ENCODE data around the gene MYCBPAP.

The MYCBPAP gene

DNA sequence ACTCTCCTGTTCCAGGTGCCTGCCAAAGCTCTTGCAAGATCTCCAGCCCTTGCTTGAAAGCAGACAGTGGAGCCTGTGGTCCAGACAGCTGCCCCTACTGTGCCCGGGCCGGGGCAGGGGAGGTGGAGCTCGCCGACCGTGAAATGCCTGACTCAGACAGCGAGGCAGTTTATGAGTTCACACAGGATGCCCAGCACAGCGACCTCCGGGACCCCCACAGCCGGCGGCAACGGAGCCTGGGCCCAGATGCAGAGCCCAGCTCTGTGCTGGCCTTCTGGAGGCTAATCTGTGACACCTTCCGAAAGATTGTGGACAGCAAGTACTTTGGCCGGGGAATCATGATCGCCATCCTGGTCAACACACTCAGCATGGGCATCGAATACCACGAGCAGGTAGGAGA is 69.9 kb downstream of the MYCBPAP start:
- Histone ChIP-seq H3K27me3 (ENCODE audit: insufficient read depth, low read length) (no peaks in the 10 kb centered on the region), H3K27ac (ENCODE audit: low read depth, low read length, poor library complexity, severe bottlenecking) (no peak overlapping the region), H3K9me2 (ENCODE audit: low read depth, low read length) (no peaks in the 10 kb centered on the region), H3K4me1 (ENCODE audit: insufficient read depth, low read length, severe bottlenecking) (no peaks in the 10 kb centered on the region), H3K79me2 (ENCODE audit: insufficient read depth, low read length) (no peaks in the 10 kb centered on the region), H3K9ac (ENCODE audit: low read length) (no peak overlapping the region), H2AFZ (ENCODE audit: low read length) (no peak overlapping the region), H4K20me1 (ENCODE audit: insufficient read depth, low read length) (no peaks in the 10 kb centered on the region), H3K4me3 (ENCODE audit: low read depth, low read length, poor library complexity, severe bottlenecking) (no peak overlapping the region), H3K4me2 (ENCODE audit: low read length) (no peak overlapping the region), H3K9me3 (ENCODE audit: low read length) (no peaks in the 10 kb centered on the region), H3K36me3 (ENCODE audit: insufficient read depth, low read length) (no peaks in the 10 kb centered on the region), H3F3A (ENCODE audit: insufficient read depth, low read length) (no peaks in the 10 kb centered on the region)
- TF ChIP-seq, protein P1, sequence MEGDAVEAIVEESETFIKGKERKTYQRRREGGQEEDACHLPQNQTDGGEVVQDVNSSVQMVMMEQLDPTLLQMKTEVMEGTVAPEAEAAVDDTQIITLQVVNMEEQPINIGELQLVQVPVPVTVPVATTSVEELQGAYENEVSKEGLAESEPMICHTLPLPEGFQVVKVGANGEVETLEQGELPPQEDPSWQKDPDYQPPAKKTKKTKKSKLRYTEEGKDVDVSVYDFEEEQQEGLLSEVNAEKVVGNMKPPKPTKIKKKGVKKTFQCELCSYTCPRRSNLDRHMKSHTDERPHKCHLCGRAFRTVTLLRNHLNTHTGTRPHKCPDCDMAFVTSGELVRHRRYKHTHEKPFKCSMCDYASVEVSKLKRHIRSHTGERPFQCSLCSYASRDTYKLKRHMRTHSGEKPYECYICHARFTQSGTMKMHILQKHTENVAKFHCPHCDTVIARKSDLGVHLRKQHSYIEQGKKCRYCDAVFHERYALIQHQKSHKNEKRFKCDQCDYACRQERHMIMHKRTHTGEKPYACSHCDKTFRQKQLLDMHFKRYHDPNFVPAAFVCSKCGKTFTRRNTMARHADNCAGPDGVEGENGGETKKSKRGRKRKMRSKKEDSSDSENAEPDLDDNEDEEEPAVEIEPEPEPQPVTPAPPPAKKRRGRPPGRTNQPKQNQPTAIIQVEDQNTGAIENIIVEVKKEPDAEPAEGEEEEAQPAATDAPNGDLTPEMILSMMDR (IDR thresholded peaks at IDR 0.05; ENCODE audit: low read length): no peak
- no peak for TF ChIP-seq EZH2 (IDR thresholded peaks at IDR 0.05; ENCODE audit: borderline replicate concordance, low read length)

- no peaks in the 10 kb centered on the region for H3K36me3 ChIP-seq (ENCODE audit: insufficient read depth, low read length)
- no peaks in the 10 kb centered on the region for H4K20me1 ChIP-seq (ENCODE audit: insufficient read depth, low read length)
- no peak overlapping the region for H3K27ac ChIP-seq (ENCODE audit: low read depth, low read length, poor library complexity, severe bottlenecking)
- no peaks in the 10 kb centered on the region for H3K4me1 ChIP-seq (ENCODE audit: insufficient read depth, low read length, severe bottlenecking)
- TF ChIP-seq EZH2 (IDR thresholded peaks at IDR 0.05; ENCODE audit: borderline replicate concordance, low read length): no peak
- TF ChIP-seq, protein P1 (IDR thresholded peaks at IDR 0.05; ENCODE audit: low read length): no peak
- no peak overlapping the region for H3K4me3 ChIP-seq (ENCODE audit: low read depth, low read length, poor library complexity, severe bottlenecking)
- no peak overlapping the region for H2AFZ ChIP-seq (ENCODE audit: low read length)
- no peaks in the 10 kb centered on the region for H3K9me2 ChIP-seq (ENCODE audit: low read depth, low read length)
- no peaks in the 10 kb centered on the region for H3K27me3 ChIP-seq (ENCODE audit: insufficient read depth, low read length)
- H3K9ac ChIP-seq (ENCODE audit: low read length): no peak overlapping the region
- H3K9me3 ChIP-seq (ENCODE audit: low read length): no peaks in the 10 kb centered on the region
- H3F3A ChIP-seq (ENCODE audit: insufficient read depth, low read length): no peaks in the 10 kb centered on the region
- no peaks in the 10 kb centered on the region for H3K79me2 ChIP-seq (ENCODE audit: insufficient read depth, low read length)
- H3K4me2 ChIP-seq (ENCODE audit: low read length): no peak overlapping the region
Measured at GRCh38 chr17:50579399-50579798, 71.2 kb downstream of the MYCBPAP start.

GRCh38 chr17:50580646-50581045 is 72.4 kb downstream of the MYCBPAP start:
- Histone ChIP-seq H3K79me2 (ENCODE audit: insufficient read depth, low read length) (no peaks in the 10 kb centered on the region), H3K27ac (ENCODE audit: low read depth, low read length, poor library complexity, severe bottlenecking) (no peak overlapping the region), H3K27me3 (ENCODE audit: insufficient read depth, low read length) (peaks cover 5% of the 10 kb centered on the region; the same call in 1 of the 2 replicates), H3K4me1 (ENCODE audit: insufficient read depth, low read length, severe bottlenecking) (no peaks in the 10 kb centered on the region), H3K9ac (ENCODE audit: low read length) (no peak overlapping the region), H3K9me3 (ENCODE audit: low read length) (no peaks in the 10 kb centered on the region), H2AFZ (ENCODE audit: low read length) (no peak overlapping the region), H3F3A (ENCODE audit: insufficient read depth, low read length) (no peaks in the 10 kb centered on the region), H3K4me2 (ENCODE audit: low read length) (no peak overlapping the region), H4K20me1 (ENCODE audit: insufficient read depth, low read length) (no peaks in the 10 kb centered on the region), H3K4me3 (ENCODE audit: low read depth, low read length, poor library complexity, severe bottlenecking) (no peak overlapping the region), H3K9me2 (ENCODE audit: low read depth, low read length) (no peaks in the 10 kb centered on the region), H3K36me3 (ENCODE audit: insufficient read depth, low read length) (no peaks in the 10 kb centered on the region)
- TF ChIP-seq EZH2 (IDR thresholded peaks at IDR 0.05; ENCODE audit: borderline replicate concordance, low read length): no peak
- TF ChIP-seq, protein P1 (IDR thresholded peaks at IDR 0.05; ENCODE audit: low read length): no peak
